B cell (primary cell): Measurements from ENCODE around the gene PYCARD.

Source experiments
- CTCF ChIP-seq: fragments of 200-600 bp; IDR thresholded peaks from one replicate; pipeline ENCODE4 v1.8.0; 2022; ENCODE audit warnings: antibody characterized with exemption, mild to moderate bottlenecking
- EZH2 ChIP-seq: IDR thresholded peaks from 2 replicates; pipeline ENCODE4 v1.6.1; 2012; ENCODE audit warnings: borderline replicate concordance, low read depth, mild to moderate bottlenecking, moderate library complexity, low read length; ENCODE audit not compliant: insufficient read depth, poor library complexity, severe bottlenecking

GRCh38 chr16:31168848-31169247 lies 33.7 kb downstream of the PYCARD start:
- no peak for TF ChIP-seq CTCF
- TF ChIP-seq EZH2, result no peak
